H1 (cell line): ENCODE data around the gene PARD3. TPM values are rescaled to one million over a fixed set of nuclear protein-coding genes. Genes with fewer than 3 reads are reported as not detected.

ENCODE experiments used
- CTCF ChIA-PET: fragments of 300-600 bp; sonication (Branson Sonifier 250); formaldehyde crosslinking; loops from one replicate; lab custom pipeline; 2021; ENCODE audit not compliant: partially characterized antibody; lab: Charles Lee
- POLR2A ChIA-PET: fragments of 300-600 bp; sonication (Branson Sonifier 250); formaldehyde crosslinking; loops from one replicate; lab custom pipeline; 2021; ENCODE audit warnings: inconsistent platforms; ENCODE audit not compliant: partially characterized antibody; lab: Charles Lee
- DNase-seq, 2 experiments: peaks; one replicate each; pipeline versions ENCODE4 v3.0.0 to v3.0.0-alpha.2; 2010 to 2022; ENCODE audit warnings: low spot score in 2 of 2, low read depth in 1 of 2, mixed read lengths in 1 of 2
- FAIRE-seq: peaks from 2 replicates; lab custom pipeline; 2011; peaks lifted over from hg19 to GRCh38; lab: Jason Lieb, UNC
- H2AFZ ChIP-seq: 2 replicates; pipeline ENCODE4 v1.8.1; 2012; ENCODE audit warnings: low read length, inconsistent platforms
- H2AK5ac ChIP-seq: 2 replicates; pipeline ENCODE4 v1.6.1; 2013; ENCODE audit warnings: low read depth, low read length
- H2BK120ac ChIP-seq: replicated peaks from 2 replicates; pipeline ENCODE3; 2013; ENCODE audit warnings: low read depth, low read length, inconsistent platforms
- H2BK12ac ChIP-seq: 2 replicates; pipeline ENCODE4 v1.6.1; 2013; ENCODE audit warnings: low read depth, low read length
- H2BK15ac ChIP-seq: 2 replicates; pipeline ENCODE4 v1.6.1; 2013; ENCODE audit warnings: low read length
- H2BK20ac ChIP-seq: 2 replicates; pipeline ENCODE4 v1.6.1; 2013; ENCODE audit warnings: low read length
- H2BK5ac ChIP-seq: 2 replicates; pipeline ENCODE4 v1.6.1; 2013; ENCODE audit warnings: low read depth, low read length
- H3K14ac ChIP-seq: 2 replicates; pipeline ENCODE4 v1.6.1; 2013; ENCODE audit warnings: inconsistent platforms; ENCODE audit not compliant: insufficient read length
- H3K18ac ChIP-seq: 2 replicates; pipeline ENCODE4 v1.6.1; 2013; ENCODE audit warnings: low read length; ENCODE audit errors: extremely low read depth
- H3K23ac ChIP-seq: 2 replicates; pipeline ENCODE4 v1.6.1; 2013; ENCODE audit warnings: inconsistent platforms; ENCODE audit not compliant: insufficient read length
- H3K23me2 ChIP-seq: 2 replicates; pipeline ENCODE4 v1.6.1; 2013; ENCODE audit warnings: low read depth, low read length
- H3K27ac ChIP-seq: 2 replicates; pipeline ENCODE4 v1.6.1; 2011; ENCODE audit warnings: low read depth, low read length, inconsistent platforms
- H3K27me3 ChIP-seq, 4 experiments: replicated peaks in 1 of 4; 1 replicate in 1 of 4; 2 replicates in 3 of 4; pipeline versions ENCODE4 v1.6.1 to v1.8.1; 2011 to 2013; ENCODE audit warnings: low read length in 3 of 4, mild to moderate bottlenecking in 3 of 4, inconsistent platforms in 2 of 4, mixed read lengths in 2 of 4, moderate library complexity in 1 of 4; ENCODE audit not compliant: control insufficient read depth in 3 of 4, insufficient read depth in 3 of 4; ENCODE audit errors: extremely low read depth in 1 of 4
- H3K36me3 ChIP-seq, 4 experiments: 2 replicates each; pipeline versions ENCODE4 v1.6.1 to v1.8.1; 2011 to 2013; ENCODE audit warnings: mild to moderate bottlenecking in 4 of 4, low read length in 3 of 4, moderate library complexity in 2 of 4, control low read depth in 1 of 4, inconsistent platforms in 1 of 4; ENCODE audit not compliant: insufficient read depth in 4 of 4, control insufficient read depth in 2 of 4
- H3K4ac ChIP-seq: replicated peaks from 2 replicates; pipeline ENCODE3; 2013; ENCODE audit warnings: low read length, low read depth, mixed read lengths, inconsistent platforms; ENCODE audit not compliant: insufficient read length
- H3K4me1 ChIP-seq, 4 experiments: replicated peaks in 1 of 4; 1 replicate in 1 of 4; 2 replicates in 3 of 4; pipeline versions ENCODE4 v1.6.1 to v1.8.1; 2011 to 2013; ENCODE audit warnings: low read length in 3 of 4, inconsistent platforms in 2 of 4, mixed read lengths in 1 of 4; ENCODE audit not compliant: insufficient read depth in 4 of 4, control insufficient read depth in 3 of 4
- H3K4me2 ChIP-seq, 2 experiments: 2 replicates each; pipeline versions ENCODE4 v1.6.1 to v1.8.1; 2011 to 2013; ENCODE audit warnings: low read depth in 2 of 2, low read length in 2 of 2, control low read depth in 1 of 2, inconsistent platforms in 1 of 2, mild to moderate bottlenecking in 1 of 2; ENCODE audit not compliant: insufficient read depth in 1 of 2
- H3K4me3 ChIP-seq, 4 experiments: fragments of 200-600, 300-600 bp in 1 of 4; sonication (generic), shearing (Covaris generic), sonication (Bioruptor Twin) in 1 of 4; 2 replicates each; pipeline versions ENCODE4 v1.5.1 to v1.8.1; 2011 to 2016; ENCODE audit warnings: low read length in 4 of 4, low read depth in 3 of 4, control low read depth in 2 of 4, inconsistent platforms in 2 of 4, mild to moderate bottlenecking in 2 of 4, mixed read lengths in 1 of 4, moderate library complexity in 1 of 4; ENCODE audit not compliant: insufficient read depth in 2 of 4; ENCODE audit errors: extremely low read depth in 1 of 4
- H3K56ac ChIP-seq: replicated peaks from 2 replicates; pipeline ENCODE3; 2013; ENCODE audit warnings: low read depth, mild to moderate bottlenecking, mixed read lengths, low read length, inconsistent platforms; ENCODE audit not compliant: insufficient read length
- H3K79me1 ChIP-seq: 2 replicates; pipeline ENCODE4 v1.6.1; 2013; ENCODE audit warnings: low read depth, low read length, control low read depth
- H3K79me2 ChIP-seq, 2 experiments: 2 replicates each; pipeline versions ENCODE4 v1.6.1 to v1.8.1; 2012 to 2013; ENCODE audit warnings: low read length in 2 of 2, mild to moderate bottlenecking in 2 of 2, inconsistent platforms in 1 of 2; ENCODE audit not compliant: insufficient read depth in 2 of 2, control insufficient read depth in 1 of 2
- H3K9ac ChIP-seq, 4 experiments: replicated peaks in 1 of 4; 1 replicate in 1 of 4; 2 replicates in 3 of 4; pipeline versions ENCODE4 v1.6.1 to v1.8.1; 2011 to 2013; ENCODE audit warnings: low read depth in 3 of 4, low read length in 3 of 4, control low read depth in 2 of 4, mild to moderate bottlenecking in 2 of 4, moderate library complexity in 2 of 4, inconsistent platforms in 1 of 4; ENCODE audit errors: extremely low read depth in 1 of 4
- H3K9me3 ChIP-seq, 2 experiments: 2 replicates each; pipeline versions ENCODE4 v1.6.1 to v1.8.1; 2012 to 2013; ENCODE audit warnings: mild to moderate bottlenecking in 2 of 2, moderate library complexity in 2 of 2, control low read depth in 1 of 2, inconsistent platforms in 1 of 2, low read depth in 1 of 2, low read length in 1 of 2, mixed read lengths in 1 of 2; ENCODE audit not compliant: insufficient read depth in 2 of 2
- H4K20me1 ChIP-seq, 2 experiments: replicated peaks in 1 of 2; 2 replicates each; pipeline versions ENCODE3 to v1.8.1; 2011 to 2013; ENCODE audit warnings: inconsistent platforms in 2 of 2, low read length in 2 of 2, mild to moderate bottlenecking in 1 of 2; ENCODE audit not compliant: insufficient read depth in 2 of 2, control insufficient read depth in 1 of 2
- H4K5ac ChIP-seq: 2 replicates; pipeline ENCODE4 v1.6.1; 2013; ENCODE audit warnings: low read length, low read depth, mixed read lengths, inconsistent platforms; ENCODE audit not compliant: insufficient read length
- H4K8ac ChIP-seq: 2 replicates; pipeline ENCODE4 v1.8.0; 2013; ENCODE audit warnings: mild to moderate bottlenecking, moderate library complexity, low read length, inconsistent platforms; ENCODE audit not compliant: insufficient read depth; ENCODE audit errors: extremely low read depth
- H4K91ac ChIP-seq: replicated peaks from 2 replicates; pipeline ENCODE3; 2013; ENCODE audit warnings: low read length, mixed read lengths, inconsistent platforms; ENCODE audit not compliant: insufficient read length
- BRCA1 ChIP-seq: IDR thresholded peaks from 2 replicates; pipeline ENCODE4 v1.6.1; 2012; ENCODE audit warnings: low read depth, low read length, improper control_type of control experiment
- CHD1 ChIP-seq: IDR thresholded peaks from 2 replicates; pipeline ENCODE4 v1.6.1; 2012; ENCODE audit warnings: low read depth, low read length, improper control_type of control experiment
- CREB1 ChIP-seq: IDR thresholded peaks from 2 replicates; pipeline ENCODE4 v1.6.1; 2012; ENCODE audit warnings: inconsistent platforms
- EGR1 ChIP-seq: IDR thresholded peaks from 2 replicates; pipeline ENCODE4 v1.6.1; 2011; ENCODE audit warnings: low read depth, low read length, borderline replicate concordance
- FOSL1 ChIP-seq: IDR thresholded peaks from 2 replicates; pipeline ENCODE4 v1.6.1; 2011; ENCODE audit warnings: mild to moderate bottlenecking, low read depth, low read length, moderate library complexity; ENCODE audit not compliant: insufficient read depth
- HDAC2 ChIP-seq, 2 experiments: fragments of 300-600 bp in 1 of 2; sonication (generic) in 1 of 2; IDR thresholded peaks; 2 replicates each; pipeline ENCODE4 v1.6.1; 2011 to 2012; ENCODE audit warnings: low read depth in 2 of 2, low read length in 2 of 2, mild to moderate bottlenecking in 2 of 2, moderate library complexity in 2 of 2, borderline replicate concordance in 1 of 2, inconsistent platforms in 1 of 2
- HDAC6 ChIP-seq: IDR thresholded peaks from one replicate; pipeline ENCODE4 v1.7.1; 2012; ENCODE audit warnings: low read depth, mild to moderate bottlenecking, inconsistent platforms, low read length, moderate library complexity
- JUN ChIP-seq: IDR thresholded peaks from 2 replicates; pipeline ENCODE4 v1.6.1; 2011; ENCODE audit warnings: low read depth, mild to moderate bottlenecking, improper control_type of control experiment, low read length
- NRF1 ChIP-seq: IDR thresholded peaks from 2 replicates; pipeline ENCODE4 v1.6.1; 2011; ENCODE audit warnings: mild to moderate bottlenecking, low read depth, low read length, improper control_type of control experiment
- PHF8 ChIP-seq: fragments of 200-600 bp; sonication (generic); conservative IDR thresholded peaks from 2 replicates; pipeline ENCODE4 v1.7.1; 2012; ENCODE audit warnings: low read depth, mild to moderate bottlenecking, inconsistent platforms, low read length, moderate library complexity
- RNF2 ChIP-seq: fragments of 200-900, 300-1000 bp; sonication (generic); IDR thresholded peaks from 2 replicates; pipeline ENCODE4 v1.7.1; 2016; ENCODE audit warnings: borderline replicate concordance, low read depth, mild to moderate bottlenecking, antibody characterized with exemption, low read length; ENCODE audit not compliant: poor library complexity, severe bottlenecking; ENCODE audit errors: missing control alignments
- SP4 ChIP-seq: IDR thresholded peaks from 2 replicates; pipeline ENCODE4 v1.6.1; 2012; ENCODE audit warnings: low read length, inconsistent platforms
- TBP ChIP-seq: IDR thresholded peaks from 2 replicates; pipeline ENCODE4 v1.6.1; 2011; ENCODE audit warnings: low read depth, low read length, improper control_type of control experiment
- WGBS, 2 experiments: shearing (Covaris generic) in 1 of 2; methylation state at CpG; one replicate each; pipeline versions ENCODE4 v1.1.6 to v1.1.7; 2013 to 2015; ENCODE audit warnings: low lambda C conversion rate in 2 of 2, mixed read lengths in 2 of 2, inconsistent platforms in 1 of 2, low coverage in 1 of 2, missing lambda C conversion rate in 1 of 2; ENCODE audit not compliant: insufficient replicate concordance in 2 of 2, insufficient coverage in 1 of 2, insufficient read length in 1 of 2; ENCODE audit errors: extremely low coverage in 1 of 2, missing lambda C conversion rate in 1 of 2; 5-methylcytosine and 5-hydroxymethylcytosine counted together
- polyA plus RNA-seq, 7 experiments: library from polyadenylated mRNA; depleted of rRNA in 3 of 7; stranded (reverse) in 5 of 7; unstranded in 2 of 7; fragments of >200 nt in 5 of 7; fragments of 200-250 nt in 2 of 7; gene quantifications; 1 replicate in 5 of 7; 2 replicates in 1 of 7; 4 replicates in 1 of 7; pipeline versions ENCODE4 v1.2.1 to v1.2.3, GENCODE V29; 2011 to 2013; ENCODE audit warnings: missing spikeins in 2 of 7, mixed read lengths in 2 of 7
- total RNA-seq: library from RNA; stranded (reverse); fragmentation: NEBNext Ultra II Directional; extraction: Animal tissue kit (Norgen Biotek cat#: 25700); gene quantifications from 2 replicates; pipeline ENCODE4 v1.2.1, GENCODE V29; 2021
- TF ChIP-seq, protein P1 (sequence below): IDR thresholded peaks from 2 replicates; pipeline ENCODE4 v1.6.1; 2012; ENCODE audit warnings: inconsistent platforms

The PARD3 gene
- total and polyA plus RNA-seq, 2 of the 8 experiments (the other 6 are each of a cell fraction or from before 2014, with no cell fraction given), result 19.7 to 49.1 TPM

DNA sequence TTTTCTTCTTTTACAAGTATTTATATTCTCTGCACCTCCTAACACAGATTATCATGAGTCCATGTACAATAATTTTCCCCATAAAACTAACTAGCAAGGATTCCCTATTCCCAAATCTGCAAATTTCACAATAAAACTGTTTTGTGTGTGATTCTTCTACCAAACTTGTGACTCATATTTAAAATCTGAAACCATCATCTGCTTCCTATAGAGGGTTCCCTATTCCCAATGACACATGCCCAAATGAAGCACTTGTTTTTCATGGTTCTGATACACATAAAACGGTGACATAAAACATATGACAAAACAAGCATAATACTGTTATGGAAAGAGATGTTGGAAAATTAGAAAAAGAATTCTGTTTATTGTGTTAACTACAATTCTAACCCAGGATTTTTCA, 657.6 kb downstream of the PARD3 start:
- Histone ChIP-seq H3K4me3 (no peak overlapping the region), H2BK12ac (no peak overlapping the region), H2AFZ (no peak overlapping the region), H3K4me2 (no peak overlapping the region), H3K36me3 (no peaks in the 10 kb centered on the region), H3K14ac (no peak overlapping the region), H3K79me1 (no peaks in the 10 kb centered on the region), H3K4me1 (peaks cover 0 to 4% (median 0%) of the 10 kb centered on the region in 4 experiments; a peak in 2 of 7 replicates), H2AK5ac (no peak overlapping the region), H3K23me2 (no peaks in the 10 kb centered on the region), H3K9ac (no peak overlapping the region), H3K4ac (no peak overlapping the region), H2BK15ac (no peak overlapping the region), H3K27me3 (no peaks in the 10 kb centered on the region), H4K20me1 (no peaks in the 10 kb centered on the region), H4K8ac (no peak overlapping the region), H2BK120ac (no peak overlapping the region), H3K56ac (no peak overlapping the region), H4K5ac (no peak overlapping the region), H3K9me3 (no peaks in the 10 kb centered on the region), H3K18ac (no peak overlapping the region), H3K23ac (no peak overlapping the region), H3K27ac (no peak overlapping the region), H2BK20ac (no peak overlapping the region), H4K91ac (no peak overlapping the region), H3K79me2 (no peaks in the 10 kb centered on the region), H2BK5ac (no peak overlapping the region)
- ChIA-PET CTCF (no interaction called here), POLR2A (no interaction called here)
- 100% methylated on average over 1 of the region's 1 CpG; no CpG with 5 or more reads in 1 of the 2 experiments for WGBS, 2 experiments
- no peak for FAIRE-seq
- DNase-seq, result no peak
- TF ChIP-seq JUN (no peak), RNF2 (no peak), BRCA1 (no peak), NRF1 (no peak), HDAC6 (no peak), PHF8 (no peak), EGR1 (no peak), HDAC2 (IDR thresholded peaks at IDR 0.05; ENCODE audit: borderline replicate concordance in 1 of 2, low read depth in 2 of 2, low read length in 2 of 2) (no peak), SP4 (no peak), FOSL1 (no peak), TBP (no peak), CHD1 (no peak), CREB1 (no peak)
- TF ChIP-seq, protein P1, sequence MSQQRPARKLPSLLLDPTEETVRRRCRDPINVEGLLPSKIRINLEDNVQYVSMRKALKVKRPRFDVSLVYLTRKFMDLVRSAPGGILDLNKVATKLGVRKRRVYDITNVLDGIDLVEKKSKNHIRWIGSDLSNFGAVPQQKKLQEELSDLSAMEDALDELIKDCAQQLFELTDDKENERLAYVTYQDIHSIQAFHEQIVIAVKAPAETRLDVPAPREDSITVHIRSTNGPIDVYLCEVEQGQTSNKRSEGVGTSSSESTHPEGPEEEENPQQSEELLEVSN, result no peak
